Astrocyte (in vitro differentiated cells and primary cell): ENCODE data around the gene OR1G1.
"Not testable (repeated sequence)": the region's sequence is repeated elsewhere in the genome, so short reads cannot be mapped to it uniquely, and the experiment has no call there.

Experiments
- CTCF ChIP-seq: IDR thresholded peaks from 2 replicates; pipeline ENCODE4 v1.5.1; 2011; ENCODE audit warnings: low read depth, mild to moderate bottlenecking, inconsistent platforms, low read length, moderate library complexity; ENCODE audit not compliant: insufficient read depth
- EZH2 ChIP-seq: IDR thresholded peaks from 2 replicates; pipeline ENCODE4 v1.6.1; 2012; ENCODE audit warnings: mild to moderate bottlenecking, low read length, inconsistent platforms; ENCODE audit not compliant: insufficient read depth

DNA sequence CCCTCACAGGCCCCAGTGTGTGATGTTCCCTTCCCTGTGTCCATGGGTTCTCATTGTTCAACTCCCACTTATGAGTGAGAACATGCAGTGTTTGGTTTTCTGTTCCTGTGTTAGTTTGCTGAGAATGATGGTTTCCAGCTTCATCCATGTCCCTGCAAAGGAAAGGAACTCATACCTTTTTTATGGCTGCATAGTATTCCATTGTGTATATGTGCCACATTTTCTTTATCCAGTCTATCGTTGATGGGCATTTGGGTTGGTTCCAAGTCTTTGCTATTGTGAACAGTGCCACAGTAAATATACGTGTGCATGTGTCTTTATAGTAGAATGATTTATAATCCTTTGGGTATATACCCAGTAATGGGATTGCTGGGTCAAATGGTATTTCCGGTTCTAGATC lies 10.1 kb upstream of the OR1G1 start:
- TF ChIP-seq CTCF, EZH2: not testable (repeated sequence)
